K562 (cell line): ENCODE data around the gene IGSF21. TPM values are rescaled to one million over a fixed set of nuclear protein-coding genes. Genes with fewer than 3 reads are reported as not detected.
A peak's percentile ranks its signal among the peaks of the same experiment; 100 is the strongest.

Experiments used
- ATAC-seq: fragments of 200-7000 bp; cut with Tn5 transposase; 3 replicates; pipeline ENCODE4 v1.9.1; 2020; ENCODE audit warnings: moderate library complexity
- BruUV-seq: library from RNA; stranded (reverse); fragments of 400-500 nt; replicated peaks from 2 replicates; lab custom pipeline; 2021; lab: Mats Ljungman, UMichigan
- CTCF ChIA-PET: fragments of 300-600 bp; formaldehyde crosslinking; extraction: SDS; loops from one replicate; lab custom pipeline; 2021; ENCODE audit warnings: low intra/inter-chr PET ratio; lab: Yijun Ruan, JAX
- POLR2A ChIA-PET: fragments of 300-600, 350-650 bp; sonication (Branson Sonifier 250); formaldehyde crosslinking; extraction: SDS; loops from one replicate; lab custom pipeline; 2021; ENCODE audit warnings: antibody characterized with exemption, inconsistent platforms; lab: Yijun Ruan, JAX
- DNase-seq, 4 experiments: peaks; one replicate each; pipeline versions ENCODE4 v3.0.0 to v3.0.0-alpha.2; 2011 to 2018; ENCODE audit warnings: low spot score in 3 of 4, mixed read lengths in 3 of 4; ENCODE audit errors: extremely low read depth in 1 of 4
- FAIRE-seq: peaks from 2 replicates; lab custom pipeline; 2011; peaks lifted over from hg19 to GRCh38; lab: Jason Lieb, UNC
- H2AFZ ChIP-seq: 2 replicates; pipeline ENCODE4 v1.6.0; 2011; ENCODE audit warnings: low read depth, low read length, control low read depth, inconsistent platforms
- H3K27ac ChIP-seq: fragments of 200-600 bp; 3 replicates; pipeline ENCODE4 v1.8.0; 2011; ENCODE audit warnings: low read depth, mild to moderate bottlenecking, control low read depth, inconsistent platforms, low read length, moderate library complexity, mixed read lengths; ENCODE audit errors: extremely low read depth
- H3K27me3 ChIP-seq, 2 experiments: fragments of 300-600 bp in 1 of 2; 2 replicates in 1 of 2; 3 replicates in 1 of 2; pipeline versions ENCODE4 v1.6.0 to v1.8.0; 2011; ENCODE audit warnings: inconsistent platforms in 2 of 2, low read length in 2 of 2, mild to moderate bottlenecking in 1 of 2, mixed read lengths in 1 of 2, moderate library complexity in 1 of 2; ENCODE audit not compliant: control insufficient read depth in 2 of 2, insufficient read depth in 2 of 2
- H3K36me3 ChIP-seq: fragments of 300-600 bp; 3 replicates; pipeline ENCODE4 v1.8.0; 2011; ENCODE audit warnings: mild to moderate bottlenecking, low read length, inconsistent platforms; ENCODE audit not compliant: control insufficient read depth, insufficient read depth
- H3K4me1 ChIP-seq, 2 experiments: fragments of 200-600 bp in 1 of 2; replicated peaks in 1 of 2; 2 replicates in 1 of 2; 3 replicates in 1 of 2; pipeline versions ENCODE4 v1.5.1 to v1.8.0; 2011; ENCODE audit warnings: inconsistent platforms in 2 of 2, low read length in 2 of 2, mild to moderate bottlenecking in 1 of 2, mixed read lengths in 1 of 2, moderate library complexity in 1 of 2; ENCODE audit not compliant: control insufficient read depth in 2 of 2, insufficient read depth in 2 of 2
- H3K4me2 ChIP-seq: 2 replicates; pipeline ENCODE4 v1.6.1; 2011; ENCODE audit warnings: low read length, control low read depth, inconsistent platforms, mixed read lengths; ENCODE audit not compliant: insufficient read depth
- H3K4me3 ChIP-seq: fragments of 200-600 bp; sonication (generic), shearing (Covaris generic); 2 replicates; pipeline ENCODE4 v1.5.1; 2016; ENCODE audit warnings: control low read depth, inconsistent platforms
- H3K79me2 ChIP-seq: fragments of 200-600 bp; 3 replicates; pipeline ENCODE4 v1.8.0; 2011; ENCODE audit warnings: low read length, inconsistent platforms; ENCODE audit not compliant: control insufficient read depth, insufficient read depth
- H3K9ac ChIP-seq, 2 experiments: 2 replicates each; pipeline versions ENCODE4 v1.6.0 to v1.6.1; 2011; ENCODE audit warnings: low read depth in 2 of 2, low read length in 2 of 2, control low read depth in 1 of 2, inconsistent platforms in 1 of 2, mild to moderate bottlenecking in 1 of 2, mixed read lengths in 1 of 2; ENCODE audit not compliant: insufficient read depth in 1 of 2
- H3K9me1 ChIP-seq: one replicate; pipeline ENCODE4 v1.6.0; 2011; ENCODE audit warnings: inconsistent platforms, mild to moderate bottlenecking, low read length, moderate library complexity; ENCODE audit not compliant: control insufficient read depth, insufficient read depth
- H3K9me3 ChIP-seq: replicated peaks from 2 replicates; pipeline ENCODE4 v1.5.1; 2011; ENCODE audit warnings: low read depth, low read length, inconsistent platforms; ENCODE audit not compliant: control insufficient read depth, insufficient read depth
- H4K20me1 ChIP-seq: replicated peaks from 2 replicates; pipeline ENCODE4 v1.6.1; 2011; ENCODE audit warnings: low read length, inconsistent platforms, mixed read lengths; ENCODE audit not compliant: control insufficient read depth, insufficient read depth
- KAT2B ChIP-seq: IDR thresholded peaks from one replicate; pipeline ENCODE4 v1.6.1; 2012; ENCODE audit warnings: low read depth, mild to moderate bottlenecking, control low read depth, inconsistent platforms, low read length, moderate library complexity
- MEIS2 ChIP-seq: fragments of 450-650 bp; IDR thresholded peaks from 2 replicates; pipeline ENCODE4 v1.6.1; 2014; ENCODE audit warnings: mild to moderate bottlenecking; ENCODE audit not compliant: partially characterized antibody
- RBM22 ChIP-seq: fragments of 200-400 bp; formaldehyde crosslinking; IDR thresholded peaks from 2 replicates; pipeline ENCODE4 v1.6.1; 2018; ENCODE audit warnings: low read length, low read depth; ENCODE audit not compliant: poor library complexity, severe bottlenecking
- RBM25 ChIP-seq: fragments of 200-400 bp; formaldehyde crosslinking; IDR thresholded peaks from 2 replicates; pipeline ENCODE4 v1.6.1; 2018; ENCODE audit warnings: low read length, low read depth, moderate library complexity; ENCODE audit not compliant: severe bottlenecking
- RHOXF2B ChIP-seq: fragments of 250-450 bp; sonication (Bioruptor Pico); conservative IDR thresholded peaks from 2 replicates; pipeline ENCODE4 v1.5.1; 2021
- SNRNP70 ChIP-seq: fragments of 200-400 bp; formaldehyde crosslinking; optimal IDR thresholded peaks from 2 replicates; pipeline ENCODE3; 2017; ENCODE audit warnings: low read depth, low read length
- TRIM28 ChIP-seq: fragments of 450-650 bp; IDR thresholded peaks from 2 replicates; pipeline ENCODE4 v1.6.1; 2017
- ZNF134 ChIP-seq: fragments of 250-450 bp; sonication (Bioruptor Pico); conservative IDR thresholded peaks from 2 replicates; pipeline ENCODE4 v1.4.0; 2020
- in situ Hi-C: fragments of 300-500 bp; cut with MboI; formaldehyde crosslinking; loops from 4 replicates; pipeline ENCODE4 v1.15.0; 2018; ENCODE audit warnings: inconsistent platforms, mixed read lengths
- intact Hi-C: fragments of 100-400 bp; cut with micrococcal nuclease; formaldehyde crosslinking; loops from 2 replicates; pipeline ENCODE4 v1.14.2; 2022
- polyA plus RNA-seq, 8 experiments: library from polyadenylated mRNA; depleted of rRNA in 4 of 8; stranded (reverse) in 5 of 8; unstranded in 3 of 8; fragments of >200 nt; fragmentation: Nextera tagmentation in 2 of 8; fragmentation: Illumina TruSeq in 1 of 8; extraction: Ambion mirVana in 2 of 8; extraction: Trizol in 1 of 8; gene quantifications; 2 replicates each; pipeline versions ENCODE4 v1.2.1 to v1.2.3, GENCODE V29; 2011 to 2014; ENCODE audit warnings: inconsistent platforms in 1 of 8, missing spikeins in 1 of 8
- total RNA-seq, 7 experiments: library from RNA; depleted of rRNA in 6 of 7; stranded (reverse); fragments of >200 nt in 6 of 7; fragmentation: Illumina TruSeq in 2 of 7; extraction: Trizol in 2 of 7; gene quantifications; 2 replicates each; pipeline versions ENCODE4 v1.2.1 to v1.2.3, GENCODE V29; 2011 to 2021; ENCODE audit warnings: low replicate concordance in 1 of 7
- TF ChIP-seq, protein P1 (sequence below): fragments of 450-650 bp; IDR thresholded peaks from 2 replicates; pipeline ENCODE4 v1.6.1; 2014; ENCODE audit warnings: low read depth, mild to moderate bottlenecking, moderate library complexity, borderline replicate concordance
- TF ChIP-seq, protein P2 (sequence below): sonication (generic); formaldehyde crosslinking; IDR thresholded peaks from 2 replicates; pipeline ENCODE4 v1.5.0; 2020; ENCODE audit warnings: missing genetic modification reagents

IGSF21 gene
- total and polyA plus RNA-seq, 9 of the 15 experiments (the other 6 are each of a cell fraction or from before 2014, with no cell fraction given) = not detected

DNA sequence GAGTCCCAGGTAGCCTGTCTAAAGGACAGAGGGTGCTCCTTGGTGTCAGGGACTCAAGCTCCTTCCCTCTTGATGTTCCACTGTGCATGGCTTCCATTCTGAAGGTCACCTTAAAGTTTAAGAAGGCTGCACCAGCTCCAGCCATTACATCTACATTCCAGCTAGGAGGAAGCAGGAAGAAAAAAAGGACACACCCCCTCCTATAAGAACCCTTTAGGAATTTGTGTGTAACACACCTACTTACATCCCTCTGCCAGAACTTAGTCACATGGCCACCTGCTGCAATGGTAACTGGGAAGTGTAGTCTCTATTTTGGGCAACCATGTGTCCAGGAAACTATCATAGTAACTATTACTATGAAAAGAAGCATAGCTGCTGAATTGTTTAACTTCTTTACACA is 211.5 kb downstream of the IGSF21 start:
- Histone ChIP-seq H3K9ac (no peak overlapping the region), H3K9me3 (no peaks in the 10 kb centered on the region), H4K20me1 (no peaks in the 10 kb centered on the region), H3K4me1 (no peaks in the 10 kb centered on the region), H2AFZ (no peak overlapping the region), H3K4me3 (no peak overlapping the region), H3K27ac (no peak overlapping the region), H3K27me3 (peaks cover 0 to 41% of the 10 kb centered on the region in 2 experiments; a peak in 3 of 5 replicates), H3K9me1 (no peaks in the 10 kb centered on the region), H3K79me2 (no peaks in the 10 kb centered on the region), H3K36me3 (no peaks in the 10 kb centered on the region), H3K4me2 (no peak overlapping the region)
- BruUV-seq = no TSS peak
- FAIRE-seq = no peak
- intact Hi-C loops = no loop called here
- CTCF ChIA-PET = no interaction called here
- POLR2A ChIA-PET = interaction anchor here (0.6 to 0.7 kb wide), 2 partner anchors 20 to 335 kb away, joined by 3 to 4 read pairs; no protein-coding TSS in a partner anchor
- no peak for ATAC-seq
- in situ Hi-C loops = no loop called here
- no peak for DNase-seq
- no peak for TF ChIP-seq ZNF134 (CRISPR knock-in tag)
- TF ChIP-seq, protein P1, sequence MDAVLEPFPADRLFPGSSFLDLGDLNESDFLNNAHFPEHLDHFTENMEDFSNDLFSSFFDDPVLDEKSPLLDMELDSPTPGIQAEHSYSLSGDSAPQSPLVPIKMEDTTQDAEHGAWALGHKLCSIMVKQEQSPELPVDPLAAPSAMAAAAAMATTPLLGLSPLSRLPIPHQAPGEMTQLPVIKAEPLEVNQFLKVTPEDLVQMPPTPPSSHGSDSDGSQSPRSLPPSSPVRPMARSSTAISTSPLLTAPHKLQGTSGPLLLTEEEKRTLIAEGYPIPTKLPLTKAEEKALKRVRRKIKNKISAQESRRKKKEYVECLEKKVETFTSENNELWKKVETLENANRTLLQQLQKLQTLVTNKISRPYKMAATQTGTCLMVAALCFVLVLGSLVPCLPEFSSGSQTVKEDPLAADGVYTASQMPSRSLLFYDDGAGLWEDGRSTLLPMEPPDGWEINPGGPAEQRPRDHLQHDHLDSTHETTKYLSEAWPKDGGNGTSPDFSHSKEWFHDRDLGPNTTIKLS = no peak
- no peak for TF ChIP-seq RBM22
- no peak for TF ChIP-seq MEIS2
- TF ChIP-seq, protein P2, sequence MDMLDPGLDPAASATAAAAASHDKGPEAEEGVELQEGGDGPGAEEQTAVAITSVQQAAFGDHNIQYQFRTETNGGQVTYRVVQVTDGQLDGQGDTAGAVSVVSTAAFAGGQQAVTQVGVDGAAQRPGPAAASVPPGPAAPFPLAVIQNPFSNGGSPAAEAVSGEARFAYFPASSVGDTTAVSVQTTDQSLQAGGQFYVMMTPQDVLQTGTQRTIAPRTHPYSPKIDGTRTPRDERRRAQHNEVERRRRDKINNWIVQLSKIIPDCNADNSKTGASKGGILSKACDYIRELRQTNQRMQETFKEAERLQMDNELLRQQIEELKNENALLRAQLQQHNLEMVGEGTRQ (CRISPR knock-in tag) = peak; percentile 70
- peak; percentile 63 for TF ChIP-seq RBM25
- no peak for TF ChIP-seq KAT2B
- TF ChIP-seq SNRNP70 = no peak
- no peak for TF ChIP-seq TRIM28
- no peak for TF ChIP-seq RHOXF2B (CRISPR knock-in tag)
